Neural crest cell (in vitro differentiated cells): ENCODE results near the gene ZFAND3. TPM values are rescaled to one million over a fixed set of nuclear protein-coding genes. Genes with fewer than 3 reads are reported as not detected.

Source experiments
- DNase-seq: peaks from one replicate; pipeline ENCODE4 v3.0.0; 2021; ENCODE audit warnings: low read depth, mixed read lengths, low spot score
- H3K27ac Mint-ChIP-seq: one replicate; pipeline ENCODE4 v1.8.0; 2021; ENCODE audit warnings: mild to moderate bottlenecking, mixed read lengths; ENCODE audit not compliant: unreplicated experiment
- H3K27me3 Mint-ChIP-seq: 2 replicates; pipeline ENCODE4 v1.8.0; 2021; ENCODE audit warnings: low read depth, mild to moderate bottlenecking, mixed read lengths
- H3K36me3 Mint-ChIP-seq: 2 replicates; pipeline ENCODE4 v1.8.0; 2021; ENCODE audit warnings: low read depth, mild to moderate bottlenecking, mixed read lengths
- H3K4me1 Mint-ChIP-seq: 2 replicates; pipeline ENCODE4 v1.8.0; 2021; ENCODE audit warnings: mixed read lengths
- H3K4me3 Mint-ChIP-seq: one replicate; pipeline ENCODE4 v1.8.0; 2021; ENCODE audit warnings: mild to moderate bottlenecking, mixed read lengths
- H3K9me3 Mint-ChIP-seq: 2 replicates; pipeline ENCODE4 v1.8.0; 2021; ENCODE audit warnings: mixed read lengths
- total RNA-seq: library from RNA; stranded (reverse); gene quantifications from 2 replicates; pipeline ENCODE4 v1.2.1, GENCODE V29; 2021
- TF ChIP-seq, protein P1 (sequence below): fragments of 200-600 bp; sonication (generic); conservative IDR thresholded peaks from 2 replicates; pipeline ENCODE4 v1.5.0; 2021; ENCODE audit warnings: antibody characterized with exemption, mild to moderate bottlenecking

ZFAND3 gene
- total RNA-seq, 1 donor from 2014 or later = 65.9 TPM

DNA sequence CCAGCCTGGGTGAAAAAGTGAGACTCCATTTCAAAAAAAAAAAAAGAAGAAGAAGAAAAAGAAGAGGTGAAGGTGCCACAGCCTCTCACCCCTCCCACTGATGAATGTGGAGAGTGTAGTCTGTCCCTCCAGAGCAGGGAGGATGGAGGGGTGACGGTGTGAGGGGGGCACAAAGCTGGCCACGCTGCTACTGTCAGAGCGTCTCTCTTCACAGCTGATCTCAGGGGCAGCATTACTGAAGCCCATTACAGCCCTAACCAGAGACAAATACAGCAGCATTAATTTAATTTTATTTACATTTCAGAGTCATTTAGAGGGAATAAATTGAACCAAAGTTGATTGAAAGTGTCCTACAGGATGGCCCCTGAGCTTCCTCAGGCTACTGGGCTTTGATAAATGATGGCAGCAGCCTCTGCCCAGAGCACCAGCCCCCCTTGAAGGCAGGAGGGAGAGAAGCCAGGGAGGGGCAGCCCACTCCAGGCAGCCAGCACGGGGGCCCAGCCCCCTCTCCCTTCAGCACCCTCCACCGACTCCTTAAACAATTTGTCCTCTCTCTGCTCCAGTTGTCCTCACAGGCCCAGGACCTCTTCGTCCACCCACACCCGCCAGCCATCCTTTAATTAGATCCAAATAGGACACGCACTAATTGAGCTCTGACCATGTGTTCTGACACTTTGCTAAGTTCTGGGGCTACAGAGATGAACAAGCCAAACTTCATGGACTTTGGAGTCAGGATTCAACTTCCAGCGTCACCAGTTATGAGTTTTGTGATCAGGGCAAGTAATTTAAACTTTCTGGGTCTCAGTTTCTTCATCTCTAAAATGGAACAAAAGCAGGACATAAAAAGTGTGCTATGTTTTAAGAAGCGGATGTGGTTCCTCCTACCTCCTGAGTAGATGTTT, 18.6 kb upstream of the ZFAND3 start:
- Mint-ChIP-seq H3K36me3 (no peaks in the 10 kb centered on the region), H3K27me3 (no peaks in the 10 kb centered on the region), H3K4me3 (no peak overlapping the region), H3K27ac (no peak overlapping the region), H3K9me3 (no peaks in the 10 kb centered on the region), H3K4me1 (no peaks in the 10 kb centered on the region)
- TF ChIP-seq, protein P1, sequence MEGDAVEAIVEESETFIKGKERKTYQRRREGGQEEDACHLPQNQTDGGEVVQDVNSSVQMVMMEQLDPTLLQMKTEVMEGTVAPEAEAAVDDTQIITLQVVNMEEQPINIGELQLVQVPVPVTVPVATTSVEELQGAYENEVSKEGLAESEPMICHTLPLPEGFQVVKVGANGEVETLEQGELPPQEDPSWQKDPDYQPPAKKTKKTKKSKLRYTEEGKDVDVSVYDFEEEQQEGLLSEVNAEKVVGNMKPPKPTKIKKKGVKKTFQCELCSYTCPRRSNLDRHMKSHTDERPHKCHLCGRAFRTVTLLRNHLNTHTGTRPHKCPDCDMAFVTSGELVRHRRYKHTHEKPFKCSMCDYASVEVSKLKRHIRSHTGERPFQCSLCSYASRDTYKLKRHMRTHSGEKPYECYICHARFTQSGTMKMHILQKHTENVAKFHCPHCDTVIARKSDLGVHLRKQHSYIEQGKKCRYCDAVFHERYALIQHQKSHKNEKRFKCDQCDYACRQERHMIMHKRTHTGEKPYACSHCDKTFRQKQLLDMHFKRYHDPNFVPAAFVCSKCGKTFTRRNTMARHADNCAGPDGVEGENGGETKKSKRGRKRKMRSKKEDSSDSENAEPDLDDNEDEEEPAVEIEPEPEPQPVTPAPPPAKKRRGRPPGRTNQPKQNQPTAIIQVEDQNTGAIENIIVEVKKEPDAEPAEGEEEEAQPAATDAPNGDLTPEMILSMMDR = no peak
- DNase-seq = no peak

DNA sequence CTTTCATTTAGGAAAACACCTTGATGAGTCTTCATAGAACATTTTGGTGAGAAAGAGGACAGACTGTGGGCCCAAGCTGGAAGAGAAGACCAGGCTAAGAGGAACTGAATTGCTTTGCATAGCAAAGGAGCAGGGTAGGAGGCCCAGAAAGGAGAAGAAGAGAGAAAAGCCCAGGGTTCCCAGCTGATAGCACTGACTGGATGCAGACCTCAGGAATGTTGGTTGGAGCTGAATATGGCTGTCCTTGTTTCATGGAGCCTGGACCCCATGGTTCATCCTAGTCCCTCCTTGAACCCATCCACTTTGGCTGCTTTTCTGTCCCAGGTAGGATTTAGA, 18.0 kb upstream of the ZFAND3 start:
- no peaks in the 10 kb centered on the region for H3K36me3 Mint-ChIP-seq
- no peak overlapping the region for H3K27ac Mint-ChIP-seq
- H3K4me1 Mint-ChIP-seq = no peaks in the 10 kb centered on the region
- no peak overlapping the region for H3K4me3 Mint-ChIP-seq
- TF ChIP-seq, protein P1 = no peak
- no peak for DNase-seq
- no peaks in the 10 kb centered on the region for H3K9me3 Mint-ChIP-seq
- H3K27me3 Mint-ChIP-seq = no peaks in the 10 kb centered on the region

DNA sequence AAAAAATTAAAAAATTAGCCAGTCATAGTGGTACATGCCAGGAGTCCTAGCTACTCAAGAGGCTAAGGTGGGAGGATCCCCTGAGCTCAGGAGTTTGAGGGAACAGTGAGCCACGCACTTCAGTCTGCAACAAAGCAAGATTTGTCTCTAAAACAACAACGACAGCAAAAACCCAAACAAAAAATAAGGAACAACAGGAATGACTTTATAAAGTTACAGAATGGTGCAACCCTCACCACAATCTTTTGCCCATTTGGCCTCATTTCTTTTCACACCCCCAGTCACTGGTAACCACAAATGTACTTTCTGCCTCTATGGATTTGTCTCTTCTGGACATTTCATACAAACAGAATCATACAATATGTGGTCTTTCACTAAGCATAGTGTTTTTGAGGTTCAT, 16.7 kb upstream of the ZFAND3 start:
- H3K27me3 Mint-ChIP-seq = no peaks in the 10 kb centered on the region
- no peak for DNase-seq
- H3K4me3 Mint-ChIP-seq = no peak overlapping the region
- no peak overlapping the region for H3K27ac Mint-ChIP-seq
- TF ChIP-seq, protein P1 = no peak
- H3K4me1 Mint-ChIP-seq = no peaks in the 10 kb centered on the region
- H3K9me3 Mint-ChIP-seq = no peaks in the 10 kb centered on the region
- no peaks in the 10 kb centered on the region for H3K36me3 Mint-ChIP-seq

DNA sequence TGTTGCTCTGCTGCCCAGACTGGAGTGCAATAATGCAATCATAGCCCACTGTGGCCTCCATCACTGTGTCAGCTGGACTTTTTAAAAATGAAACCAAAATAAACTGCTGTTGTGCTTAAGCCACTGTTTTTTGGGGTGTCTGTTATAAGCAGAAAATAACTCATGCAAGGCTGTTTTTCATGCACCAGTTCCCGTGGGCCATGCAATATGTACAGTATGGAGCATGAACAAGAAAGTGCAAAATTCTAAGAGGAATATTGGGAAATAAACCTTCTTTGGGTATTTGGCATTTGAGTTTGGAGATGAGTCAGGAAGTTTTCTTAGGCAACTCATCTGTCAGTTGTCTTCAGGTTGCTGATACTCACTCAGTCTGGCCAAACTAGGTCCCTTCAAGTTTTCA, 14.9 kb upstream of the ZFAND3 start:
- no peaks in the 10 kb centered on the region for H3K4me1 Mint-ChIP-seq
- peaks cover 7% of the 10 kb centered on the region for H3K27me3 Mint-ChIP-seq
- DNase-seq = no peak
- no peak overlapping the region for H3K4me3 Mint-ChIP-seq
- H3K27ac Mint-ChIP-seq = no peak overlapping the region
- H3K9me3 Mint-ChIP-seq = no peaks in the 10 kb centered on the region
- TF ChIP-seq, protein P1 = no peak
- no peaks in the 10 kb centered on the region for H3K36me3 Mint-ChIP-seq

DNA sequence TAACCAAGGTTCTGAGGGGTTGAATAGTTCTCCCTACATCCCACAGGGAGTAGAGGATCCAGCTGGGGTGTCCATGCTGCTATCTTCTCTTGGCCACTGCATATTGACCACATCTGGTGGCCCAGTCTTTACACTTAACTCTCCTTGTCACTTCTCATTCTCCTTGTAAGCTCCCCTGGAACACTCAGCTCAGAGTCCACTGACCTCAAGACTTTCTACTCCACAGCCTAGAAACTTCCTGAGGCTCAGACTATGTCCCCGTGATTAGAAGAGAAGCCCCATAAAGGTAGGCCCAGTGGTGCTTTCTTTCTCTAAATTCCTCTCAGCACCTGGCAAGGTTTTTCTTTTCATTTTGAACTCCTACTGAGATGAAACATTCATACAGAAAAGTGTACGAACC, 13.3 kb upstream of the ZFAND3 start:
- Mint-ChIP-seq H3K4me3 (no peak overlapping the region), H3K27ac (no peak overlapping the region), H3K36me3 (no peaks in the 10 kb centered on the region), H3K4me1 (no peaks in the 10 kb centered on the region), H3K27me3 (peaks cover 8% of the 10 kb centered on the region), H3K9me3 (no peaks in the 10 kb centered on the region)
- no peak for DNase-seq
- TF ChIP-seq, protein P1 = no peak
